NCI-H460 (cell line): Measurements from ENCODE around the gene SERPINB10. TPM values are rescaled to one million over a fixed set of nuclear protein-coding genes. Genes with fewer than 3 reads are reported as not detected.
A peak's percentile ranks its signal among the peaks of the same experiment; 100 is the strongest.
"Not testable (repeated sequence)": the region's sequence is repeated elsewhere in the genome, so short reads cannot be mapped to it uniquely, and the experiment has no call there.

Experiments used
- DNase-seq: peaks from one replicate; pipeline ENCODE4 v3.0.0-alpha.2; 2016; ENCODE audit warnings: low read depth; ENCODE audit errors: extremely low read depth
- total RNA-seq: library from RNA; depleted of rRNA; stranded (reverse); fragments of >200 nt; shearing (Covaris generic); gene quantifications from 2 replicates; pipeline ENCODE4 v1.2.3, GENCODE V29; 2014

Gene SERPINB10
- total RNA-seq, 1 experiment from 2014 or later = not detected

GRCh38 chr18:63940008-63940407, 32.2 kb downstream of the SERPINB10 start:
- no peak for DNase-seq

GRCh38 chr18:63940543-63941050, 32.8 kb downstream of the SERPINB10 start:
- not testable (repeated sequence) for DNase-seq

DNA sequence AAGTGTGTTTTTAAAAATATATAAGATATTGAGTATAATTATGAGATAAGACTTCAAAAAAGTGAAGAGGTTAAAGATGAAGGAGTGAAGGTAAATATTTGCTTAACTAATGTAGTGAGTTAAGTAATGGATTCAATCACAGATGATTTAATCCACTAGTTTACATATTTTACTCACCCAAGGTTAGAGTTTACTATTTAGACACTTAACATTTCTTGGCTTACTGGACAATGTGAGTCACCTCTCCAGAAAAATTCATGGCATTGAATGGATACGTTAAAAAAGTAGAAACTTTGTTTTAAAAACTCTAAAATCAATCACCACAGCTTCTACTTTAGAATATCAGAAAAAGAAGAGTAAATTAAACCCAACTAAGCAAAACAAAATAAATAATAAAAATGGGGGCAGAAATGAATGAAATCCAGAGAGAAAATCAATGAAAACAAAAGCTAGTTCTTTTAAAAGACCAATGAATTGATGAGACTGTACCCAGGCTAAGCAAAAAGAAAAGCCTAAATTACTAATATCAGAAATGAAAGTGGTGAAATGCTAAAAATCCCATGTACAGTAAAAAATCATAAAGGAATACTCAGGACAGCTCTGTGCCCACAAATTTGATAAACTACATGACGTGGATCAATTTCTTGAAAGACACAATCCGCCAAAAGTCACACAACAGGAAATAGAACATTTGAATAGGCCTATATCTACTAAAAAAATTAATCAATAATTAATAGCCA, 39.5 kb downstream of the SERPINB10 start:
- no peak for DNase-seq

- peak; percentile 55 for DNase-seq
Observed at GRCh38 chr18:63949068-63949737, 41.4 kb downstream of the SERPINB10 start, which contains the start of gene HMSD. HMSD (plus strand) TSS chr18:63949301; CDS start chr18:63953456, 4,155 bp downstream.

DNA sequence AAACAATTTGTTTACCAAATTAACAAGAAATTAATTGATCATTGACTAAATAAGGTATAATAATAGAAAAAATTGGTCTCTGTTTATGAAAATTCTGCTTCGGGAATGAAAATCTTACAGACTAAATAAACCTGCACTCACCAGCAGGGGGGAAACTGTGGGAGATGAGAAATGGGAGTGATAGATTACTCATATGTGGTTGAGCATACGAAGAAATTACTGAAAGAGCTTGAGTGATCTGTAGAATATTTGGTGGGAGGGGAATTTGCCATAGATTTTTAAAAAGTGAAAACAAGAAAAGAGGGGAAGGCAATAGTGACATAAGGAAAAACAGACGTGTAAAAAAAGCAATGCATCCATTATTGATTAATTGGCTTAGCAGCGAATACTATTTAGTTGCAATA, 43.5 kb downstream of the SERPINB10 start:
- DNase-seq = no peak

GRCh38 chr18:63953811-63954210, 46.1 kb downstream of the SERPINB10 start:
- DNase-seq = no peak

GRCh38 chr18:63956755-63957154, 49.0 kb downstream of the SERPINB10 start:
- DNase-seq = no peak

DNA sequence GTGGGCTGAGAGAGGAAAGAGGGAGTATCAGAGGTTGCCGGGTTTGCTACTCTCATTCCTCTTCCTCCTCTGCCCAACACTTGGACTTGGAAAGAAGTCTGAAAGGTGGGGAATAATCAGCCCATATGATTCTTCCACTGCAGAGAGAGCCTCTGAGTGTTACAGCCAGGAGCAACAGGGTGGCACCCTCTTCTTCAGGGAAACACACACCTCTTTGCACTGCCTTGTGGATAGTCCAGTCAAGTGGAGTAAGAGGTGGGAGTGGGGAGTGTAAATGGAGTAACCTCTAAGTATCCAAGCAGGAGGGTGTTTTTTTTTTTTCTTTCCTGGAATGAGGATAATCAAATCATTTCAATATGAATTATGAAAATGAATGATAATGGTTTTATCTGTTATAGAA, 53.1 kb downstream of the SERPINB10 start:
- no peak for DNase-seq

- no peak for DNase-seq
Observed at GRCh38 chr18:63961435-63961980, 53.8 kb downstream of the SERPINB10 start.

DNA sequence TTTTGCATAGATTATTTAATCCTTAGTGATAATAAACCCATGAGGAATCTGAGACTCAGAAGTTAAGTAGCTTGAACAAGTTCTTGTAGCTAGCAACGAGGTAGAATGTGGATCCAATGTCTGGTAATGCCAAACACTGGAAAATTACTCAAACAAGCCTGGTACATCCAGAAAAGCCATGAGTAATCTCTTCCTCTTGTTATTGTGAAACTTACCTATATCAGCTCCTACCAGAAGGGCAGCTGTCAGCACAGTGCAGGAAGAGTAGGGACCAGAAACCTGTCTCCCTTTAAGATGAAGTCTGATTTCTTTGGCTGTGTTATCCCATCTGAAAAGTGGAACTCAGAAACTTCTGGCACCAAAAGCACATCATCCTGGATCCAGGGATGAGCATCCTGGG, 54.4 kb downstream of the SERPINB10 start:
- no peak for DNase-seq

- peak; percentile 41 for DNase-seq
Observed at GRCh38 chr18:63963615-63964256, 56.0 kb downstream of the SERPINB10 start.

- no peak for DNase-seq
Observed at GRCh38 chr18:63964908-63965307, 57.1 kb downstream of the SERPINB10 start.

- no peak for DNase-seq
Observed at GRCh38 chr18:63965716-63966330, 58.1 kb downstream of the SERPINB10 start.

GRCh38 chr18:63969942-63970808, 62.4 kb downstream of the SERPINB10 start, which contains the start of gene SERPINB8:
SERPINB8 (plus strand) TSS chr18:63970081; CDS start chr18:63978309, 8,228 bp downstream.
- DNase-seq = peak; percentile 91

DNA sequence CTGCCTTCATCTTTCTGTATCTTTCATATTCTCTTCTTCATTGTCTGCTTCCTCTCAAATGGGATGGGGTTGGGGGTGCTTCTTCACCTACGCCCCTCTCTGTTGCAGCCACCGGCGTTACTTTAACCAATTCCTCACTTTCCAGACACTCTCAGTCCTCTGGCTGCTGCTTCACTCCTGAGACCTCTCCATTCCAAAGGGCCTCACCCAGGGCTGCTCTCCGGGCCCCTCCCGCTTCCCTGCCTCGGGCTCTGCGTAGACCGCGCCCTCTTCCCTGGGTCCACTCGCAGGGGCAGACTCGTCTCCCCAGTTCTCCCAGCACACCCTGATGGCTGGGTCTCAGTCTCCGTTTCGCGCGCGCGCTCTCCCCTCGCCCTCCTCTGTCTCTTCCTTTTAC, 63.0 kb downstream of the SERPINB10 start:
- peak; percentile 38 for DNase-seq

GRCh38 chr18:63971320-63972001, 63.7 kb downstream of the SERPINB10 start:
- no peak for DNase-seq

GRCh38 chr18:63972002-63972376, 64.2 kb downstream of the SERPINB10 start:
- DNase-seq = no peak

- DNase-seq = peak; percentile 35
Observed at GRCh38 chr18:63974991-63975390, 67.2 kb downstream of the SERPINB10 start.

- no peak for DNase-seq
Observed at GRCh38 chr18:63975628-63976027, 67.9 kb downstream of the SERPINB10 start.
